ENCODE results near the gene WNK3. TPM values are rescaled to one million over a fixed set of nuclear protein-coding genes. Genes with fewer than 3 reads are reported as not detected.

Gene WNK3
- polyA plus RNA-seq, 3 donors from 2014 or later, result not detected

DNA sequence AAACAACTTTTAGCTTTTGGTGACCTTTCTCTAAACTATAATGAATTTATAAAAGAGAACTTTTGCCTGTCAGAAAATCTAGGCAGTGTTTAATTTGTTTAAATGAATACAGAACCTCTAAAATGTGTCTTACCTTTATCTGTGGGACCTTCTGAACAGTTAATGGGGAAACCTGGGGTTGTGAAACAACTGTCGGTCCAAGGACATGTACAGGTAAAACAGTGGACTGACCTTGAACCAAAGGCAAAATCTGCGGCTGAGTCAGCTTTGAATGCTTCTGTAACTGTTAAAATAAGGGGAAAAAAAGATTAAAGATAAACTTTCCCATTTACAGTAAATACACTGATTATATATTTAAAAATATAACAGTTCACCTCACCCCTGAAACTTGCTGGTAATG is 65.1 kb downstream of the WNK3 start:
- Mint-ChIP-seq H3K4me3 (no peak overlapping the region), H3K4me1 (no peaks in the 10 kb centered on the region), H3K9me3 (no peaks in the 10 kb centered on the region), H3K27ac (no peak overlapping the region), H3K27me3 (ENCODE audit: low read depth in 3 of 3) (peaks cover 0 to 9% (median 0%) of the 10 kb centered on the region in 3 donors), H3K36me3 (no peaks in the 10 kb centered on the region)
- no peak for DNase-seq

DNA sequence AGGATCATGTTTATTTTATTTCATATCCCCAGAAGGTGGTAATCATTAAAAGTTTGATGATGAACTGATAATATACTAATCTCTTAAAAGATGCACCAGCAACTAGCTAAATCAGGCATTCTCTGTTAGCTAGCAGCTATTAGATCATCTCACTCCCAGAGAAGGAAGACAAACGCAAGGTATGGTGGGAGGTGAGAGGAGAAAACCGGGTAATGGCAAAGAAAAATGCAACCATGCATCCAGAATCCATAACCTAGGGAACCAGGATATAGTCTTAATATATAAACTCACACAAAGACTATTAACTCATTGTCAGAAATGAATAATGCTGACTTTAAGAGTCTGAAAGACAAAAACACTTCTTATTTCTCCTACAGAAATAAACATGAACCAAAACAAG is 66.1 kb downstream of the WNK3 start:
- Mint-ChIP-seq H3K27ac (no peak overlapping the region), H3K9me3 (no peaks in the 10 kb centered on the region), H3K4me1 (no peaks in the 10 kb centered on the region), H3K27me3 (ENCODE audit: low read depth in 3 of 3) (peaks cover 0 to 9% (median 0%) of the 10 kb centered on the region in 3 donors), H3K4me3 (no peak overlapping the region), H3K36me3 (no peaks in the 10 kb centered on the region)
- no peak for DNase-seq

DNA sequence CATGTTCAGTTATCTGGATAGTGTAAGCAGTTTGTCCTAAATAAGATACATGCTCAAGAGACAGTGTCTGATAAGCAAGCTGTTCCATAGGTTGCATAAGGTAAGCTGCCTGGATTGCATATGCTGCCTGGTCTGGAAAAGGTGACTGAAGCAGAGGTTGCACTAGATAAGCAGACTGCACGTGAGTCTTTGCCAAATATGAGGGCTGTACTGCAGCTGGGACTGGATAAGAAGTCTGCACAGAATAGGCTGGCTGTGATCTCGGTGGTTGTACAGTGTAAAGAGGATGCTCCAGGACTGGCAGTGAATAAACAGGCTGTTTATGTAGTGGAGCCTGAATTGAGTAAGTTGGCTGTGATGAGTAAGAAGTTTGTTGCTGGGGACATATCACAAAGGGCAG is 68.9 kb downstream of the WNK3 start:
- Mint-ChIP-seq H3K36me3 (no peaks in the 10 kb centered on the region), H3K9me3 (no peaks in the 10 kb centered on the region), H3K27ac (no peak overlapping the region), H3K4me1 (no peaks in the 10 kb centered on the region), H3K27me3 (ENCODE audit: low read depth in 3 of 3) (peaks cover 0 to 11% (median 0%) of the 10 kb centered on the region in 3 donors), H3K4me3 (no peak overlapping the region)
- no peak for DNase-seq

DNA sequence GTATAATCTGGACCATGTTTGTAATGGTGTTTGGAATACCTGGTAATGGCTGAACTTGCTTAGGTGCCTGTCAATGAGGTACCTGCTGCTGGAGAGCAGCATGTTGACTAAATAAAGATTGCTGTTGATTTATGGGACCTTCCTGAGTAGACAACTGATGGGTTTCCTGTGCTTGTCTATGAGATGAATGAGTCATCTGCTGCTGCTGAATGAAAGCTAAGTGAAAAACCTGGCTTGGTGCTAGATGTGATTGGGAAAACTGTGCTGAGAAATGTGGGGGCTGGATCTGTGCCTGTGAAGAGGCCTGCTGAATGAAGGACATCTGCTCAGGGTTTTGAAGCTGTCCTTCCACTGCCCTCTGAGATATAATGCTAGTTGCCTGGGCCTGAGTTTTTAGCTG is 69.6 kb downstream of the WNK3 start:
- H3K4me1 Mint-ChIP-seq, result no peaks in the 10 kb centered on the region
- no peak overlapping the region for H3K4me3 Mint-ChIP-seq
- H3K27me3 Mint-ChIP-seq (ENCODE audit: low read depth in 3 of 3), result peaks cover 0 to 15% (median 0%) of the 10 kb centered on the region in 3 donors
- no peaks in the 10 kb centered on the region for H3K36me3 Mint-ChIP-seq
- no peak overlapping the region for H3K27ac Mint-ChIP-seq
- H3K9me3 Mint-ChIP-seq, result no peaks in the 10 kb centered on the region
- DNase-seq, result no peak

DNA sequence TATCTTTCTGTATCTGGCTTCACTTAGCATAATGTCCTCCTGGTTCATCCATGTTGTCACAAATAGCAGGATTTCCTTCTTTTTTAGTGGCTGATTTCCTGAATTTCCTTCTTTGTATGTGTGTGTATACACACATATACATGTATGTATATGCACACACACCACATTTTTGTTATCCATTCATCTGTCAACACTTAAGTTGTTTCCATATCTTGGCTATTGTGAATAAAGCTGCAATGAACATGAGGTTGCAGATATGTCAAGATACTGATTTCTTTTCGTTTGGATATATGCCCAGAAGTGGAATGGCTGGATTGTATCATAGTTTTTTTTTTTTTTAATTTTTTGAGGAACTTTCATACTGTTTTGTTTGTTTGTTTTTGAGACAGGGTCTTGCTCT is 76.2 kb downstream of the WNK3 start:
- H3K36me3 Mint-ChIP-seq, result no peaks in the 10 kb centered on the region
- no peaks in the 10 kb centered on the region for H3K9me3 Mint-ChIP-seq
- no peaks in the 10 kb centered on the region for H3K4me1 Mint-ChIP-seq
- no peak overlapping the region for H3K27ac Mint-ChIP-seq
- peaks cover 2 to 9% (median 2%) of the 10 kb centered on the region in 3 donors for H3K27me3 Mint-ChIP-seq (ENCODE audit: low read depth in 3 of 3)
- no peak for DNase-seq
- no peak overlapping the region for H3K4me3 Mint-ChIP-seq

DNA sequence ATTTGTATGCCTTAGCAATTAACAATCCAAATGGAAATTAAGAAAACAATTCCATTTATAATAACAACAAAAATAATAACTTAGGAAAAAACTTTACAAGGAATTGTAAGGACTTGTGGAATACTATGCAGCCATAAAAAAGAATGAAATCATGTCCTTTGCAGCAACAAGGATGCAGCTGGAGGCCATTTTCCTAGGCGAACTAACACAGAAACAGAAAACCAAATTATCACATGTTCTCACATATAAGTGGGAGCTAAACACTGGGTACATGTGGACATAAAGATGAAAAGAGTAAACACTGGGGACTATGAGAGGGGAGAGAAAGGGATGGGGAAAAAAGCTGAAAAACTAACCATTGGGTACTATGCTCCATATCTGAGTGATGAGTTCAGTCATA is 77.4 kb downstream of the WNK3 start:
- Mint-ChIP-seq H3K9me3 (no peaks in the 10 kb centered on the region), H3K4me1 (no peaks in the 10 kb centered on the region), H3K4me3 (no peak overlapping the region), H3K27ac (no peak overlapping the region), H3K36me3 (no peaks in the 10 kb centered on the region), H3K27me3 (ENCODE audit: low read depth in 3 of 3) (peaks cover 2 to 6% (median 2%) of the 10 kb centered on the region in 3 donors)
- no peak for DNase-seq

DNA sequence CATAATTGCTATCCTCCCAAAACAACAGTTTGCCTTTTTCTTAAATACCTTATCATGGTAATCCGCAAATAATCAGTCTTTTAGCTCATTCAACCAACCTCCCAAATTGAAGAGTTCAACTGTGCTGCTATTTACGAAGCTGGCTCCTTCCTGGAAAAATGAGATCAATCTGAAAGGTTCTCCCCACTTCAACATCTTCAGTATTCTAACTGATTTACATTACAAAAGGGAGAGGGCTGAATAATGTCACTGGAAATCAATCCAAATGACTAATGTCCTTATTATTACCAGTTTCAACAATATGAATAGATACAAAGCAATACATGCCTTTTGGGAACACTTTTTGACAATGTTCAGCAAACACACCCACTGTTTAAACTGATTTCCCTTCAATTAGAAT is 86.2 kb downstream of the WNK3 start:
- Mint-ChIP-seq H3K36me3 (no peaks in the 10 kb centered on the region), H3K27me3 (ENCODE audit: low read depth in 3 of 3) (peaks cover 0 to 22% (median 7%) of the 10 kb centered on the region in 3 donors), H3K9me3 (no peaks in the 10 kb centered on the region), H3K4me1 (no peaks in the 10 kb centered on the region), H3K4me3 (no peak overlapping the region), H3K27ac (no peak overlapping the region)
- DNase-seq, result no peak

DNA sequence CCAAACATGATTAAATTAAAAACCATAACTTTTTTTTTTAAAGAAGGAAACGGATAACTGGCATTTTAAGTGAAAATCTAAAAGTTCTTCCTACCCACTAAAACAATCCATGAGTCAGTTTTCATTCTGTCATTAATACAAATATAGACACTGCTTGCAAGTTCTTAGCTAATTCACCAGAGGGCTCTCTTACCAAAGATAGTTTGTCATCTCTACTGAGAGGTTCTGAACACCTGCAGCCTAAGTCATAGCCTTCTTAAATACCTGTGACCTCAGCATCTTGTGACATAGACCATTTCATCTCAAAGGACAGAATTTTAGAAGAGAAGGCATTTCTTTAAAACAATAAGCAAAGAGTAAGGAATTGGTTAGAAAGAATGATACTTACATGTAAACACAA is 109.5 kb downstream of the WNK3 start:
- Mint-ChIP-seq H3K36me3 (no peaks in the 10 kb centered on the region), H3K27me3 (ENCODE audit: low read depth in 3 of 3) (peaks cover 2 to 7% (median 5%) of the 10 kb centered on the region in 3 donors), H3K4me3 (no peak overlapping the region), H3K9me3 (no peaks in the 10 kb centered on the region), H3K4me1 (no peaks in the 10 kb centered on the region), H3K27ac (no peak overlapping the region)
- no peak for DNase-seq

DNA sequence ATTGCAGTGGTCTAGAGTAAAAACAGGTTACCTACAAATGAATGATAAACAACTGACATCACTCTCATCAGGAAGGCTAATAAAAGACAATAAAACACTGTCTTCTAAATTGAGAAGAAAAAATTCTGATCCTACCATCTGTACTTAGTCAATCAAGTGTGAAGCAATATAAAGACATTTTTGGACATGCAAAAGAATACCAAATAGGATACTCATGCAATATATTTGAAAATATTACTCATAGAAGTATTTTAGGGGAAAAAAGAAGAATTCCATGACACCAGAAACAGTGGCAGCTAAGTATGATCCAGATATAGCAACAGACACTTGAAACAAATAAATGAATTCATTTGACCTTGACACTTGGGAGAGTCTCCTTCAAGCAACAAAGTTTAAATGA is 111.0 kb downstream of the WNK3 start:
- Mint-ChIP-seq H3K27ac (no peak overlapping the region), H3K4me1 (no peaks in the 10 kb centered on the region), H3K9me3 (no peaks in the 10 kb centered on the region), H3K4me3 (no peak overlapping the region), H3K27me3 (ENCODE audit: low read depth in 3 of 3) (peaks cover 2 to 7% (median 4%) of the 10 kb centered on the region in 3 donors), H3K36me3 (no peaks in the 10 kb centered on the region)
- no peak for DNase-seq

DNA sequence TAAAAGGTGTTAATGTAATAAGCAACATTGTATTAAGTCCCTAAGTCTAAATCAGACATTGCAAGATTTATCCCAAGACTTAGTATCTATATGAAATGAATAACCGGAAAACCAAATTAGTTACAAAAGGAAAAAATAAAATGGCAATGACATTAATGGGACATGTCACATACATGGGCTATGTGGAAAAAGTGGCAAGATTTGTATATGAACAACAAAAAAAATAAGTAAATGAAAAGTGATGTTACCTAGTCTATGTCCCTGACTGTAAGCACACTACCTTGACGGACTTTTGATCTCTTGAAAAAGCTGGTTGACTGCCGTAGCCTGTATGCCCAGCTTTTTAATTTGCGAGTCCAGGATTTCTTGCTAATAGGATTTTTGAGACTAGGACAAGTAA is 119.3 kb downstream of the WNK3 start:
- H3K9me3 Mint-ChIP-seq, result no peaks in the 10 kb centered on the region
- peaks cover 0 to 10% (median 2%) of the 10 kb centered on the region in 3 donors for H3K27me3 Mint-ChIP-seq (ENCODE audit: low read depth in 3 of 3)

DNA sequence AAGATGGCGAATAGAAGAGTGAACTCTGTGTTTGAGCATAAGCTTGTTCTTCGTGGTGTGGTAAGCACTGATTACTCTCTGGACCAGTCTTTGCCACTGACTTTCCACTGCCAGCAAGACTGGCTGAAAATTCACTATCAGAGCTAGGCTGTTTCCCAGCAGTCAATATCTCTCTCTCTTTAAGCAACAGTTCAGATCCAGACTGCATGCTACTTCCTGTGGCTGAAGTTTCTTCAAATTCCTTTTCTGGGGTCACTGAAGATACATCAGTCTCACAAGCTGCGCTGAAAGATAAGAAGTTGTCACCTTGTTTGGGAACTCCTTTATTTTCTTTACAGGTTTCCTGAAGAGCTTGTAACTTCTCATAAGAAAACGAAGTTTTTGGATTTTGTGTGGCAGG is 120.8 kb downstream of the WNK3 start:
- no peak overlapping the region for H3K27ac Mint-ChIP-seq
- H3K9me3 Mint-ChIP-seq, result no peaks in the 10 kb centered on the region
- DNase-seq, result no peak
- H3K36me3 Mint-ChIP-seq, result no peaks in the 10 kb centered on the region
- peaks cover 0 to 10% (median 3%) of the 10 kb centered on the region in 3 donors for H3K27me3 Mint-ChIP-seq (ENCODE audit: low read depth in 3 of 3)
- no peaks in the 10 kb centered on the region for H3K4me1 Mint-ChIP-seq
- H3K4me3 Mint-ChIP-seq, result no peak overlapping the region

More for the DNA sequence above, 119.3 kb downstream of the WNK3 start:
- Mint-ChIP-seq H3K4me3 (no peak overlapping the region), H3K27ac (no peak overlapping the region), H3K36me3 (no peaks in the 10 kb centered on the region), H3K4me1 (no peaks in the 10 kb centered on the region)
- DNase-seq, result no peak

DNA sequence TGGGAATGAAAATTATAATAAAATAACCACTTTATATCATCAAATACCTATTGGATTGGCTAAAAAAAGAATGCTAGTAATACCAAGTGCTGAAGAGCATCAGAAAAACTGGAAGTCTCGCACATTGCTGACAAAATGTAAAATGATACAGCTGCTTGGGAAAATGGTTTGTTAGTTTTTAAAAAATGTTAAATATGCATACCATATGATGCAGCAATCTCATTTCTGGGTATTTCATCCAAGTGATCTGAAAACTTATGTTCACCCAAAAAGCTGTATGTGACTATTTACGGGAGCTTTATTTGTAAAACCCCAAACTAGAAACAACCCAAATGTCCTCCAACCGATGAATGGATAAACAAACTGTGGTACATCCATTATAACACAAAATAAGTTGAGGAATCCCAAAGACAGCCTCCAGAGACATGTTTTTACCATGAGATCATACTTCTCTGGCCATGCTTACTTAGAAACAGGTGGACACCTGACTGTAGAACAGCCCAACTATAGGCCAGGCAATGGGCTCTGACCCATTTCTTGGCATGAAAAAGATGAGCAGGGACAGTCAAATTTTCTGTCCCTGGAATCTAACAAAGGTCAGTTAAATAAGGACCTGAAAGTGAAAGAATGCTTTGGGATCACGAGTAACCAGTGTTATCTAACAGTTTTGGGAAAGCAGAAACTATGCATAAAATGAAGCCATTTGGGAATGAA is 127.3 kb downstream of the WNK3 start:
- Mint-ChIP-seq H3K9me3 (no peaks in the 10 kb centered on the region), H3K4me3 (no peak overlapping the region), H3K27me3 (ENCODE audit: low read depth in 3 of 3) (peaks cover 0 to 3% (median 1%) of the 10 kb centered on the region in 3 donors), H3K36me3 (no peaks in the 10 kb centered on the region), H3K4me1 (no peaks in the 10 kb centered on the region), H3K27ac (no peak overlapping the region)
- no peak for DNase-seq

DNA sequence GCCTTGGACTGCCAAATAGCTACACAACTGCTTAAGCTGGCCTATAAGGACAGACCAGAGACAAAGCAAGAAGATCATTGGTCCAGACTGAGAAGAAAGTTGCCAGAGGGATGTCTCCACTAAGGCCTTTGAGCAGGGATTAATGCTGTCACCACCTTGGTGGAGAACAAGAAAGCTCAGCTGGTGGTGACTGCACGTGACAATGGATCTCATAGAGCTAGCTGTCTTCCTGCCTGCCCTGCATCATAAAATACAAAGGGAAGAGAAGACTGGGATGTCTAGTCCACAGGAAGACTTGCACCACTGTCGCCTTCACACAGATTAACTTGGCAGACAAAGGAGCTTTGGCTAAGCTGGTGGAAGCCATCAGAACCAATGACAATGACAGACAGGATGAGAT is 134.3 kb downstream of the WNK3 start:
- H3K27ac Mint-ChIP-seq, result no peak overlapping the region
- H3K36me3 Mint-ChIP-seq, result no peaks in the 10 kb centered on the region
- DNase-seq, result no peak

DNA sequence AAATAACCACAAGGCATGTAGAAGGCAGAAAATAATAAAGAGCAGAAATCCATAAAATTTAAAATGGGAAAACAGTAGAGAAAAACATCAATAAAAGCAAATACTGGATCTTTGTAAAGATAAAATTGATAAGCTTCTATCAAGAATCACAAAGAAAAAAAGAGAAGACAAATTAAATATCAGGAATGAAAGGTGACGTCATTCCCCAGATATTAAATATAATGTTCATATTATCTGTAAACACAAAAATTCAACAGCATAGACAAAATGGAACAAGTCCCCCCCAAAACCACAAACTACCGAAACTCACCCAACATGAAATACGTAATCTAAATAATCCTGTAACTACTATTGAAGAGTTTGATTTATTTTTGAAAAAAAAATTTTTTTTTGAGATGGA is 144.2 kb downstream of the WNK3 start:
- Mint-ChIP-seq H3K36me3 (no peaks in the 10 kb centered on the region), H3K9me3 (no peaks in the 10 kb centered on the region), H3K4me1 (no peaks in the 10 kb centered on the region), H3K4me3 (no peak overlapping the region), H3K27me3 (ENCODE audit: low read depth in 3 of 3) (peaks cover 1 to 6% (median 6%) of the 10 kb centered on the region in 3 donors), H3K27ac (no peak overlapping the region)
- DNase-seq, result no peak

More for the DNA sequence above, 134.3 kb downstream of the WNK3 start:
- Mint-ChIP-seq H3K4me1 (no peaks in the 10 kb centered on the region), H3K27me3 (ENCODE audit: low read depth in 3 of 3) (peaks cover 0 to 3% (median 0%) of the 10 kb centered on the region in 3 donors), H3K4me3 (no peak overlapping the region), H3K9me3 (no peaks in the 10 kb centered on the region)

DNA sequence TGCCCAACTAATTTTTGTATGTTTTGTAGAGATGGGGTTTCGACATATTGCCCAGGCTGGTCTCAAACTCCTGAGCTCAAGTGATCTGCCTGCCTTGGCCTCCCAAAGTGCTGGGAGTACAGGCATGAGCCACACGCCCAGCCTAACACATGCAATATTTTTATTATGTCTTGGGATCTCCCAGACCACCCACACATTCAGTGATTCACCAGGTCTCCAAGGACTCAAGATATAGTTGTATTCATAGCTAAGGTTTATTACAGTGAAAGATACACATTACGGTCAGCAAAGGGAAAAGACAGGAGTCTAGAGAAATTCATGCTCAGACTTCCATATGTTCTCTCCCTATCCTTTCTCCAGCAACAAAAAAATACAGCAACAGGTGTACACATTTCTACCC is 149.3 kb downstream of the WNK3 start:
- Mint-ChIP-seq H3K4me1 (no peaks in the 10 kb centered on the region), H3K36me3 (no peaks in the 10 kb centered on the region), H3K27me3 (ENCODE audit: low read depth in 3 of 3) (peaks cover 0 to 12% (median 7%) of the 10 kb centered on the region in 3 donors), H3K4me3 (no peak overlapping the region), H3K9me3 (no peaks in the 10 kb centered on the region), H3K27ac (no peak overlapping the region)
- DNase-seq, result no peak
